ENCODE data around the gene PRUNE2.
A peak's percentile ranks its signal among the peaks of the same experiment; 100 is the strongest.

The PRUNE2 gene

DNA sequence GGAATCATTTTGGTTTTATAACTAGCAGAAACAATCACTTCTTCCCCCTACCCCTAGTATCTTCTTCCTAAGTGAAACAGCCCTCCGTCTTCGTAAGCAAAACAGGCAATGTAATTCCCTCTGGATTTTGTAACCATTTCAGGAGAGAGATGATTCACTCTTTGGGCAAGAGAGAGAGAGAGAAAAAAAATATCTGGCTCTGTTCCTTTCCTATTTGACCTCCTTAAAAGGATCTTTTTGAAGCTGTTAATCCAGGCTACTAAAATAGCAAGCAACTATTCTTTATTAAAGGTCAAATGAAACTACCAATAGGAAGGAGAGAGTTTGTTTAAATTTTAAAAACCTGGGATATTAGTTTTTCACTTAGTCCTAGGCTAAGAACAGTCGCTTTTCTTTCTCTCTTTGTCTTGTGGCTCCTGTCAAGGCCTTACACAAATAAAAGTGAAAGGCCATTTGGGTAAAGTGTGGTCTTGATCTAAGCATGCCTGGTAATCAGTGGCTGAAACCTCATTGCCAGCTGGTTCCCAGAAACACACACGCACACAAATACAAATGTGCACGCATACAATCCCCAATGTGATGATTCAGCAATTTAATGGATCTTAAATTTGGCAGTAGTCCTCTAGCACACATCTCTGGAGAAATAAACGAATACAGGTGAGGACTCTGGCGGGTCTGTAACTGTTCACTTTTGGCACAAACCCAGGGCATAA is 70.2 kb downstream of the PRUNE2 start:
- peak overlapping the region in 1 of 2 experiments; percentile 38 for H3K18ac ChIP-seq (ENCODE audit: low read depth in 1 of 2, low read length in 2 of 2)
- no peak overlapping the region for H2BK5ac ChIP-seq (ENCODE audit: low read depth, low read length, poor library complexity, severe bottlenecking)
- no peak overlapping the region for H4K91ac ChIP-seq (ENCODE audit: low read length)
- H3K27ac ChIP-seq (ENCODE audit: low read length, poor library complexity, severe bottlenecking): peak overlapping the region; percentile 76
- no peak overlapping the region for H2BK12ac ChIP-seq (ENCODE audit: low read length in 2 of 2)
- no peaks in the 10 kb centered on the region for H3K27me3 ChIP-seq (ENCODE audit: control insufficient read depth in 1 of 2, insufficient read depth in 1 of 2, low read length in 2 of 2)
- H3K23ac ChIP-seq (ENCODE audit: low read length in 2 of 2): no peak overlapping the region
- H2BK15ac ChIP-seq (ENCODE audit: low read depth, poor library complexity, severe bottlenecking): no peak overlapping the region
- no peaks in the 10 kb centered on the region for H3K79me1 ChIP-seq (replicated peaks; ENCODE audit: low read length, poor library complexity, severe bottlenecking)
- peak overlapping the region; percentile 94 for H3K9ac ChIP-seq (ENCODE audit: low read length)
- H3K4ac ChIP-seq (ENCODE audit: low read depth in 1 of 2, low read length in 2 of 2): no peak overlapping the region
- H3K4me3 ChIP-seq (ENCODE audit: insufficient read depth in 1 of 2, low read depth in 1 of 2, low read length in 2 of 2): peak overlapping the region in 1 of 2 experiments; percentile 1
- H2AK5ac ChIP-seq (ENCODE audit: low read length, severe bottlenecking): no peak overlapping the region
- no peak overlapping the region for H3K14ac ChIP-seq (ENCODE audit: low read length in 2 of 2)
- no peaks in the 10 kb centered on the region for H3K4me1 ChIP-seq (ENCODE audit: control insufficient read depth, insufficient read depth, low read depth, low read length)
- H3K9me3 ChIP-seq (ENCODE audit: control insufficient read depth, low read length): peaks cover 7% of the 10 kb centered on the region
- WGBS: 82% methylated on average over 4 of the region's 7 CpGs
- no peak overlapping the region for H2AFZ ChIP-seq (ENCODE audit: low read depth, low read length)
- peak; percentile 86 for DNase-seq
- no peaks in the 10 kb centered on the region for H3K36me3 ChIP-seq (ENCODE audit: control insufficient read depth in 1 of 2, insufficient read depth in 2 of 2, low read depth in 1 of 2, low read length in 2 of 2)
- no peak overlapping the region for H3K4me2 ChIP-seq (ENCODE audit: low read length, poor library complexity, severe bottlenecking)
- no peak overlapping the region for H2BK120ac ChIP-seq (ENCODE audit: low read depth, low read length)
- no peak overlapping the region for H4K8ac ChIP-seq (ENCODE audit: low read length)

DNA sequence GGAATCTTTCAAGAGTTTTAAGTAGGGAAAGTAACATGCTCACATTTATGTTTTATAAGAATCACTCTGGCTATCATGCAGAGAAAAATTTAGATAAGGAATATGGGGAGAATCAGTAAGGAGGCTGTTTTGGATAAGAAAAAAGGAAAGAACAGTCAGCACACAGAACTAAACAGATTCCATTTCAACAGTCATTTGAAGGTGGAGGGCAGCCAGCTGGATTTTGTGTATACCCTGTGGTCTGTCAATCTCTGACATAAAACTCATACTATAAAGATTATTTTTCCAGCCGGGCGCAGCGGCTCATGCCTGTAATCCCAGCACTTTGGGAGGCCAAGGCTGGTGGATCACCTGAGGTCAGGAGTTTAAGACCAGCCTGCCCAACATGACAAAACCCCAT is 77.5 kb downstream of the PRUNE2 start:
- Histone ChIP-seq H3K9me3 (ENCODE audit: control insufficient read depth, low read length) (peaks cover 21% of the 10 kb centered on the region), H3K27me3 (ENCODE audit: control insufficient read depth in 1 of 2, insufficient read depth in 1 of 2, low read length in 2 of 2) (no peaks in the 10 kb centered on the region), H3K4me2 (ENCODE audit: low read length, poor library complexity, severe bottlenecking) (no peak overlapping the region), H3K4me3 (ENCODE audit: insufficient read depth in 1 of 2, low read depth in 1 of 2, low read length in 2 of 2) (no peak overlapping the region), H3K14ac (ENCODE audit: low read length in 2 of 2) (no peak overlapping the region), H2BK120ac (ENCODE audit: low read depth, low read length) (no peak overlapping the region), H2BK15ac (ENCODE audit: low read depth, poor library complexity, severe bottlenecking) (no peak overlapping the region), H2AK5ac (ENCODE audit: low read length, severe bottlenecking) (no peak overlapping the region), H3K9ac (ENCODE audit: low read length) (no peak overlapping the region), H2AFZ (ENCODE audit: low read depth, low read length) (no peak overlapping the region), H4K91ac (ENCODE audit: low read length) (no peak overlapping the region), H3K4ac (ENCODE audit: low read depth in 1 of 2, low read length in 2 of 2) (no peak overlapping the region), H3K23ac (ENCODE audit: low read length in 2 of 2) (no peak overlapping the region), H3K79me1 (replicated peaks; ENCODE audit: low read length, poor library complexity, severe bottlenecking) (no peaks in the 10 kb centered on the region), H2BK5ac (ENCODE audit: low read depth, low read length, poor library complexity, severe bottlenecking) (no peak overlapping the region), H3K4me1 (ENCODE audit: control insufficient read depth, insufficient read depth, low read depth, low read length) (no peaks in the 10 kb centered on the region), H3K36me3 (ENCODE audit: control insufficient read depth in 1 of 2, insufficient read depth in 2 of 2, low read depth in 1 of 2, low read length in 2 of 2) (peaks cover 0 to 21% of the 10 kb centered on the region in 2 experiments), H2BK12ac (ENCODE audit: low read length in 2 of 2) (no peak overlapping the region), H4K8ac (ENCODE audit: low read length) (no peak overlapping the region), H3K18ac (ENCODE audit: low read depth in 1 of 2, low read length in 2 of 2) (no peak overlapping the region), H3K27ac (ENCODE audit: low read length, poor library complexity, severe bottlenecking) (no peak overlapping the region)
- no peak for DNase-seq
- 74% methylated on average over 3 of the region's 3 CpGs for WGBS

DNA sequence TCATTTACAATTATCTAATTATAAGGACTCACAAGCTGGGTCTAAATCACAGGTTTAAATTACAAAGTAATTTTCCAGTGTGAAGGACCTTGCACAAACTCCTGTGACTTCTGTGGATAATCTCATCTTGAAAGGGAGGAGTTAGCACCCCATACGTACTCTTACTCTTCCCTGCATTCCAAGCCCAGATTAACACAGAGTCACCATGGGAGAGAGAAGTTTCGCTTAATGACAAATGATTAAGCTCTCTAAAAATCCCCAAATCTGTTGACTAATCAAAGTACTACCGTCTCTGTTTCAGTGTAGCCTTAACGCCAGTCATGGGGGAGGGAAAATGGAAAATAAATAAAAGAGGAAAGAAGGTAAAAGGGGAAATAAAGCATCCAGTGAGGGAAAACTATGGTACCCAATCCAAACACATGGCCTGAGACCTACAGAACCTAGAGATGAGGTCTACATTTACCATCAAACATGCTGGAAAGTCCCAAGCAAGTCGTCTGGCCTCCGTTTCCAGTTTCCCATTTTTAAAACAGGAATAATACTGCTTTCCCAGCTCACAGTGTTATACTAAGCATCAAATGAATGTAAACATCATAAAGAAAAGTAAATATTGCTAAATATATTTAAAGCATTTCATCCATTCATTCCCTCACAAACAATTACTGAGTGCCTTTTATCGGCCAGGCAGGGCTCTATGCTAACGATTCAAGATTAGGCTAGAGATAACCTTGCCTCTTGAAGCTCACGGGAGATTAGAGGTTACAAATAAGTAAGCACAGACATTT is 78.4 kb downstream of the PRUNE2 start:
- Histone ChIP-seq H2BK15ac (ENCODE audit: low read depth, poor library complexity, severe bottlenecking) (no peak overlapping the region), H3K4me1 (ENCODE audit: control insufficient read depth, insufficient read depth, low read depth, low read length) (no peaks in the 10 kb centered on the region), H4K8ac (ENCODE audit: low read length) (no peak overlapping the region), H3K9ac (ENCODE audit: low read length) (no peak overlapping the region), H3K27me3 (ENCODE audit: control insufficient read depth in 1 of 2, insufficient read depth in 1 of 2, low read length in 2 of 2) (no peaks in the 10 kb centered on the region), H3K23ac (ENCODE audit: low read length in 2 of 2) (no peak overlapping the region), H3K14ac (ENCODE audit: low read length in 2 of 2) (no peak overlapping the region), H2BK12ac (ENCODE audit: low read length in 2 of 2) (no peak overlapping the region), H2AFZ (ENCODE audit: low read depth, low read length) (no peak overlapping the region), H4K91ac (ENCODE audit: low read length) (no peak overlapping the region), H3K79me1 (replicated peaks; ENCODE audit: low read length, poor library complexity, severe bottlenecking) (no peaks in the 10 kb centered on the region), H3K27ac (ENCODE audit: low read length, poor library complexity, severe bottlenecking) (no peak overlapping the region), H3K36me3 (ENCODE audit: control insufficient read depth in 1 of 2, insufficient read depth in 2 of 2, low read depth in 1 of 2, low read length in 2 of 2) (peaks cover 0 to 25% of the 10 kb centered on the region in 2 experiments), H2BK5ac (ENCODE audit: low read depth, low read length, poor library complexity, severe bottlenecking) (no peak overlapping the region), H3K4me3 (ENCODE audit: insufficient read depth in 1 of 2, low read depth in 1 of 2, low read length in 2 of 2) (no peak overlapping the region), H3K18ac (ENCODE audit: low read depth in 1 of 2, low read length in 2 of 2) (no peak overlapping the region), H3K4ac (ENCODE audit: low read depth in 1 of 2, low read length in 2 of 2) (no peak overlapping the region), H2BK120ac (ENCODE audit: low read depth, low read length) (no peak overlapping the region), H2AK5ac (ENCODE audit: low read length, severe bottlenecking) (no peak overlapping the region), H3K4me2 (ENCODE audit: low read length, poor library complexity, severe bottlenecking) (no peak overlapping the region), H3K9me3 (ENCODE audit: control insufficient read depth, low read length) (peaks cover 21% of the 10 kb centered on the region)
- no peak for DNase-seq
- 63% methylated on average over 5 of the region's 9 CpGs for WGBS

DNA sequence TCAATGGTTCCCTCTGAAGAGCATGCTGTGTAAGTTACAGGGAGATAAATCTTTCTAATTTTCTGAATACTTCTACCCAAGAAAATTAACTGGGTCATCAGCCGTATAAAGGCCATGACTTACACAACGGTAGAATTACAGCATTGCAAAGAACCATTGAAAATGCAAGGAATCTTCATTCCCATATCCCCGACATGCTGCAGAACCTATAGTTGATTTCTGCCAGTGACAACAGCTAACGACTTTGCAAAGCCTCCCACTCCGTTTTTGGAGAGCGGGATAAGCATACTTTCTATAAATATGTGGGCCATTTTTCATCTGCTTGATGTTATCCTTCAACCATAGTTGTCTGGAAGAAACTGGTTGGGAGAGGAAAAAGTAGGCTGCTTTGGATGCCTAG is 85.5 kb downstream of the PRUNE2 start:
- H2AFZ ChIP-seq (ENCODE audit: low read depth, low read length): no peak overlapping the region
- H3K36me3 ChIP-seq (ENCODE audit: control insufficient read depth in 1 of 2, insufficient read depth in 2 of 2, low read depth in 1 of 2, low read length in 2 of 2): peaks cover 0 to 17% of the 10 kb centered on the region in 2 experiments
- H4K8ac ChIP-seq (ENCODE audit: low read length): no peak overlapping the region
- no peak overlapping the region for H3K23ac ChIP-seq (ENCODE audit: low read length in 2 of 2)
- H2BK5ac ChIP-seq (ENCODE audit: low read depth, low read length, poor library complexity, severe bottlenecking): no peak overlapping the region
- H3K4me2 ChIP-seq (ENCODE audit: low read length, poor library complexity, severe bottlenecking): no peak overlapping the region
- no peaks in the 10 kb centered on the region for H3K9me3 ChIP-seq (ENCODE audit: control insufficient read depth, low read length)
- 81% methylated on average over 6 of the region's 6 CpGs for WGBS
- H3K4ac ChIP-seq (ENCODE audit: low read depth in 1 of 2, low read length in 2 of 2): no peak overlapping the region
- H2AK5ac ChIP-seq (ENCODE audit: low read length, severe bottlenecking): no peak overlapping the region
- DNase-seq: no peak
- peaks cover 3% of the 10 kb centered on the region for H3K4me1 ChIP-seq (ENCODE audit: control insufficient read depth, insufficient read depth, low read depth, low read length)
- H3K9ac ChIP-seq (ENCODE audit: low read length): no peak overlapping the region
- no peak overlapping the region for H4K91ac ChIP-seq (ENCODE audit: low read length)
- no peak overlapping the region for H2BK120ac ChIP-seq (ENCODE audit: low read depth, low read length)
- no peak overlapping the region for H3K4me3 ChIP-seq (ENCODE audit: insufficient read depth in 1 of 2, low read depth in 1 of 2, low read length in 2 of 2)
- no peak overlapping the region for H2BK15ac ChIP-seq (ENCODE audit: low read depth, poor library complexity, severe bottlenecking)
- no peak overlapping the region for H3K27ac ChIP-seq (ENCODE audit: low read length, poor library complexity, severe bottlenecking)
- H3K79me1 ChIP-seq (replicated peaks; ENCODE audit: low read length, poor library complexity, severe bottlenecking): no peaks in the 10 kb centered on the region
- no peak overlapping the region for H3K18ac ChIP-seq (ENCODE audit: low read depth in 1 of 2, low read length in 2 of 2)
- H2BK12ac ChIP-seq (ENCODE audit: low read length in 2 of 2): no peak overlapping the region
- H3K14ac ChIP-seq (ENCODE audit: low read length in 2 of 2): no peak overlapping the region
- H3K27me3 ChIP-seq (ENCODE audit: control insufficient read depth in 1 of 2, insufficient read depth in 1 of 2, low read length in 2 of 2): no peaks in the 10 kb centered on the region
